Spinal cord (tissue), 10 donors: ENCODE results near the gene KCNJ14. TPM values are rescaled to one million over a fixed set of nuclear protein-coding genes. Genes with fewer than 3 reads are reported as not detected.
A peak's percentile ranks its signal among the peaks of the same experiment; 100 is the strongest.

Experiments used
- DNase-seq, 6 donors: peaks; one replicate each; pipeline versions ENCODE4 v3.0.0 to v3.0.0-alpha.2; 2013 to 2015; ENCODE audit warnings: low spot score in 6 of 6, low read depth in 4 of 6
- H3K27ac ChIP-seq: one replicate; pipeline ENCODE4 v1.5.1; 2013; ENCODE audit warnings: low read depth, low read length, control low read depth
- H3K27me3 ChIP-seq: one replicate; pipeline ENCODE4 v1.6.1; 2013; ENCODE audit warnings: low read length; ENCODE audit not compliant: control insufficient read depth, insufficient read depth
- H3K36me3 ChIP-seq: one replicate; pipeline ENCODE4 v1.6.1; 2013; ENCODE audit warnings: low read length; ENCODE audit not compliant: control insufficient read depth, insufficient read depth
- H3K4me1 ChIP-seq: one replicate; pipeline ENCODE4 v1.6.1; 2013; ENCODE audit warnings: low read length; ENCODE audit not compliant: control insufficient read depth, insufficient read depth
- H3K4me3 ChIP-seq: one replicate; pipeline ENCODE4 v1.5.1; 2013; ENCODE audit warnings: low read depth, low read length, control low read depth
- H3K9me3 ChIP-seq: one replicate; pipeline ENCODE4 v1.6.1; 2013; ENCODE audit warnings: low read length; ENCODE audit not compliant: control insufficient read depth, insufficient read depth
- WGBS: methylation state at CpG from one replicate; pipeline ENCODE4 v1.1.5; 2013; ENCODE audit warnings: missing lambda C conversion rate; ENCODE audit not compliant: insufficient coverage; 5-methylcytosine and 5-hydroxymethylcytosine counted together
- polyA plus RNA-seq, 2 donors: library from polyadenylated mRNA; unstranded; fragments of 120-200 nt; gene quantifications; one replicate each; pipeline ENCODE4 v1.2.1, GENCODE V29; 2013; ENCODE audit not compliant: insufficient read length in 2 of 2
- total RNA-seq, 2 donors: library from RNA; depleted of rRNA in 1 of 2; stranded (reverse); fragments of 120-200 nt in 1 of 2; fragments of >200 nt in 1 of 2; gene quantifications; one replicate each; pipeline versions ENCODE4 v1.2.3 to v1.2.4, GENCODE V29; 2013 to 2014
- donor health status: healthy.

The KCNJ14 gene
- total and polyA plus RNA-seq, 4 donors = 0.61 to 2.1 (median 1.3) TPM

DNA sequence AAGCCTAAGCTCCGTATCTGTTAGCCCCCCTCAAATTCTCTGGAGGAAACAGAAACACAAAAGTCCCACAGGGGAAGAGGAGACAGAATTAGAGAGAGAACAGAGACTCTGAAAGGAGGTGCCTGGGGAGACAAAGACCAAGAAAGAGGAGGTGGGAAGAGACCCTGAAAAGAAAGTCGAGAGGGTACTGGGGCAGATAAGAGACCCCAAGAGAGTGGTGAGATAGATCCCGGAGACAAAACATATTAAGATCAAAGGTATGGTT, 10.5 kb upstream of the KCNJ14 start:
- Histone ChIP-seq H3K36me3 (peaks cover 37% of the 10 kb centered on the region), H3K4me1 (peaks cover 25% of the 10 kb centered on the region), H3K27me3 (peaks cover 11% of the 10 kb centered on the region), H3K4me3 (peak overlapping the region; percentile 96), H3K9me3 (no peaks in the 10 kb centered on the region), H3K27ac (peak overlapping the region; percentile 98)
- peak in 4 of 6 donors; percentile 13 to 83 (median 36) for DNase-seq
- WGBS = 20% methylated on average over 1 of the region's 3 CpGs

DNA sequence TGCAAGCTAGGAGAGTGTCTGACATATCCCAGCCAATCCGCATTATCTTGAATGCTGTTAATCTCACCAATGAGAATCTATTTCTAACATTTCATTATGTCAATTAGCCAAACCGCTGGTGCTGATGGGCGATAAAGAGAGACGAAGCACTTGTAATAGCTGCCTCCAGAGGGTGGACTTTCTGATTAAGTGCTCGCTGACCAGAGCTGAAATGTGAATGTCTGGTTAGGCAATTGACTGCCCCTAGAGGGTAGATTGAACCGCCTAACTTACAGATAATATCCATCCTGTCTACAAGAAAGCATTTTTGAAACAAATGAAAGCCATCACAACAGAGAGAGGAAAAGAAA, 10.1 kb upstream of the KCNJ14 start:
- Histone ChIP-seq H3K36me3 (peaks cover 41% of the 10 kb centered on the region), H3K4me1 (peaks cover 25% of the 10 kb centered on the region), H3K9me3 (no peaks in the 10 kb centered on the region), H3K27ac (peak overlapping the region; percentile 98), H3K4me3 (peak overlapping the region; percentile 96), H3K27me3 (peaks cover 11% of the 10 kb centered on the region)
- DNase-seq = peak in 4 of 6 donors; percentile 68 to 97 (median 72)
- 20% methylated on average over 1 of the region's 6 CpGs for WGBS

DNA sequence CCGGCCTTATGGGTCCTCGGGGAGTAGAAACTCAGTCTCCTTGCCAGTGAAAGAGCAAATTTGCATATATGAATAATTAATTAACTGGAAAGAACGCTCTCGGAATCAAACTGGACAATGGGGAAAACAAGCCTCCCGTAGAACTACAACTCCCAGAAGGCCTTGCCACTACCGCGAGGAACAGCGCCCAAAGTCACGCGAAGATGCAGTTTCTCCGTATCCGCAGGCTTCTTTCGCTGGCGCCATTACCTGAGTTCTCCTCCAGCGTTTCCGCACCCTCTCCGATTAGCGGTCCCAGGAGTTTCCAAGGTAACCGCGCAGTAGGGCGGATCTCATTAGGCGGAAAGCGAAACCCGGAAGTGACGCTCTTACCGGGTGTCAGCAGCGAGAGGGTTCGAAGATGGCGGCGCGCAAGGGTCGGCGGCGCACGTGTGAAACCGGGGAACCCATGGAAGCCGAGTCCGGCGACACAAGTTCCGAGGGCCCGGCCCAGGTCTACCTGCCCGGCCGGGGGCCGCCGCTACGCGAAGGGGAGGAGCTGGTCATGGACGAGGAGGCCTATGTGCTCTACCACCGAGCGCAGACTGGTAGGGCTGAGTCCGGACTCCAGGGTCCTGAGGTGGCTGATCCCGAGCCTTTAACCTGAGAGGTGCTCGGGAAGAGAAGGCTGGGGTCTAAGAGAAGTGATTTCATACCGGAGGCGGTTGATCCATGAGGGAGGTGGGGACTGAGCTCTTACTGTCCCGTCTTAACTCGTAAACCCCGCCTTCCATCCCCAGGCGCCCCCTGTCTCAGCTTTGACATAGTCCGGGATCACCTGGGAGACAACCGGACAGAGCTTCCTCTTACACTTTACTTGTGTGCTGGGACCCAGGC, 9.5 kb upstream of the KCNJ14 start, which contains the start of gene GRWD1:
Gene GRWD1 (plus strand): TSS at position 378 of the 876 bp plus-strand sequence. CDS start 23 bp downstream, at position 401.
- H3K4me1 ChIP-seq = peaks cover 25% of the 10 kb centered on the region
- H3K9me3 ChIP-seq = no peaks in the 10 kb centered on the region
- peak within 1 kb of the TSS; percentile 96 for H3K4me3 ChIP-seq
- peak; percentile 91 to 99 (median 96) for DNase-seq
- H3K27me3 ChIP-seq = peaks cover 11% of the 10 kb centered on the region
- under 1% methylated on average over 58 of the region's 61 CpGs for WGBS
- peak within 1 kb of the TSS; percentile 98 for H3K27ac ChIP-seq
- peaks cover 47% of the 10 kb centered on the region for H3K36me3 ChIP-seq

DNA sequence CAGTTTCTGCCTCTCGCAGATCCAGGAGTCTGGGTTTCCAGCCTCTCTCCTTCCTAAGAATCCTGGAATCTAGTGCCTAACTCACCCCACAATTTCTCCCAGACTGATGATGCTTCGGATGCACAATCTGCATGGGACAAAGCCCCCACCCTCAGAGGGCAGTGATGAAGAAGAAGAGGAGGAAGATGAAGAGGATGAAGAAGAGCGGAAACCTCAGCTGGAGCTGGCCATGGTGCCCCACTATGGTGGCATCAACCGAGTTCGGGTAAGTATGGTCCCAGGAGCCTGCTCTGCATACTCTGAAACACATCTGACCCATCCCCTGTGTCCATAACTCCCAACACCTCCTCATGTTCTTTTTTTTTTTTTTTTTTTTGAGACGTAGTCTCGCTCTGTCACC, 8.8 kb upstream of the KCNJ14 start:
- 68% methylated on average over 2 of the region's 7 CpGs for WGBS
- H3K36me3 ChIP-seq = peaks cover 52% of the 10 kb centered on the region
- H3K4me1 ChIP-seq = peaks cover 25% of the 10 kb centered on the region
- no peaks in the 10 kb centered on the region for H3K9me3 ChIP-seq
- H3K27me3 ChIP-seq = peaks cover 8% of the 10 kb centered on the region
- H3K27ac ChIP-seq = peak overlapping the region; percentile 98
- no peak for DNase-seq
- peak overlapping the region; percentile 96 for H3K4me3 ChIP-seq

DNA sequence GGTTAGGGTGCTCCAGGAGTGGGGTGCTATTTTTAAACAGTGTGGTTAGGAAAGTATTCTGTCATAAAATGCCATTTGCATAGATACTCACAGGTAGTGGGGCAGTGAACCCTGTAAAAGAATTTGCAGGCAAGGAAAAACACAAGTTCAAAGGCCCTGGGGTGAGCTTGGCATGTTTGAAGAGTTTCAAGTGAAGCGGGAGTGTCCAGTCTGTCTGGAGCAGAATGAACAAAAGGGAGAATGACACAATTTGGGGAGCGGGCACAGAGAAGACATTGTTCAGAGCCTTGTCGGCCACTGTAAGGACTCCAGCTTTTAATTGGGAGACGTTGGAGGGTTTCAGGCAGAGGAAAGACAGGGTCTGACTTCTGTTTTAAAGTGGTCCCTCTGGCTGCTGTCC, 6.8 kb upstream of the KCNJ14 start:
- no peaks in the 10 kb centered on the region for H3K9me3 ChIP-seq
- no peak overlapping the region for H3K4me3 ChIP-seq
- no peak for DNase-seq
- WGBS = 82% methylated on average over 4 of the region's 4 CpGs
- no peak overlapping the region for H3K27ac ChIP-seq
- peaks cover 64% of the 10 kb centered on the region for H3K36me3 ChIP-seq
- H3K4me1 ChIP-seq = peaks cover 27% of the 10 kb centered on the region
- peaks cover 2% of the 10 kb centered on the region for H3K27me3 ChIP-seq

DNA sequence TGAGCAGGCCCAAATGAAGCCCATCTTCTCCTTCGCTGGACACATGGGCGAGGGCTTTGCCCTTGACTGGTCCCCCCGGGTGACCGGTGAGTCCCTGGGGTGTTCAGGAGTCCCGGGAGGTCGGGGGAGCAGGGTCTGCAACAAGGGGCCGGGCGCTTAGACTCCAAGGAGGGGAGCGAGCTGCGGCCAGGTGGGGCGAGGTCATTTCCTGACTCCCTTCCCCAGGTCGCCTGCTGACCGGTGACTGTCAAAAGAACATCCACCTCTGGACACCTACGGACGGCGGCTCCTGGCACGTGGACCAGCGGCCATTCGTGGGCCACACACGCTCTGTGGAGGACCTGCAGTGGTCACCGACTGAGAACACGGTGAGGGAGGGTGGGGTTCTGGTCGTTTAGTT, 4.9 kb upstream of the KCNJ14 start:
- Histone ChIP-seq H3K27me3 (no peaks in the 10 kb centered on the region), H3K4me3 (no peak overlapping the region), H3K27ac (no peak overlapping the region), H3K4me1 (peaks cover 15% of the 10 kb centered on the region), H3K36me3 (peaks cover 83% of the 10 kb centered on the region), H3K9me3 (no peaks in the 10 kb centered on the region)
- 96% methylated on average over 23 of the region's 23 CpGs for WGBS
- DNase-seq = no peak

DNA sequence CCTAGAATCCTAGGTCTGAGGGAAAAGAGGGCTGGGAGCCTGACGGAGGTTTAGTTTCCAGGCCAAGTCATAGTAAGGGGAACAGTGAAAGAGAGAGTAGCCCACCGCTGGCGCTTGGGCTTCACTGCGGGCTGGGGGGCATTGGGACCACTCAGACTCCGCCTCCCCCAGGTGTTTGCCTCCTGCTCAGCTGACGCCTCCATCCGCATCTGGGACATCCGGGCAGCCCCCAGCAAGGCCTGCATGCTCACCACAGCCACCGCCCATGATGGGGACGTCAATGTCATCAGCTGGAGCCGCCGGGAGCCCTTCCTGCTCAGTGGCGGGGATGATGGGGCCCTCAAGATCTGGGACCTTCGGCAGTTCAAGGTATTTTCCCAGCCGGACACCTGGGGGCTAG, 4.5 kb upstream of the KCNJ14 start:
- H3K4me1 ChIP-seq = peaks cover 15% of the 10 kb centered on the region
- no peak overlapping the region for H3K27ac ChIP-seq
- H3K4me3 ChIP-seq = no peak overlapping the region
- no peaks in the 10 kb centered on the region for H3K27me3 ChIP-seq
- peaks cover 87% of the 10 kb centered on the region for H3K36me3 ChIP-seq
- no peaks in the 10 kb centered on the region for H3K9me3 ChIP-seq
- DNase-seq = no peak
- WGBS = 97% methylated on average over 13 of the region's 15 CpGs

DNA sequence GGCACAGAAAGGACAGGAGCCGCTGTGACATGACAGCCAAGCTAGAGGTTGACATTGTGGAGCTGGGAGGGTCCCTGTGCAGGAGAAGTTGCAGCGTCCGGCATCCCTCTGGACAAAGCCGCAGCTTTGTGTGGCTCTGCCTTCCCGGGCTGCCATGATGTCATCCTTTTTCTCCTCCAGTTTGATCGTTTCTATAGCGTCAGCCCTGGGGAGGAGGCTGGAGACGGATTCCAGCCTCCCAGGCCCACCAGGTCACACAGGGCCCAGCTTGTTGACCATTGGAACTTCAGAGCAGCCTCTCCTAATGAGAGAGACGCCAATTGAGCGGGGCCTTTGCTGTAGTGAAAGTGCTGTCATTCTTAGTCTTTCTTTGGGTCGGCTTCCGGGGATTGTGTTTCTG, 3.8 kb upstream of the KCNJ14 start:
- no peak overlapping the region for H3K27ac ChIP-seq
- peaks cover 8% of the 10 kb centered on the region for H3K4me1 ChIP-seq
- WGBS = 82% methylated on average over 10 of the region's 12 CpGs
- DNase-seq = no peak
- H3K27me3 ChIP-seq = no peaks in the 10 kb centered on the region
- no peak overlapping the region for H3K4me3 ChIP-seq
- peaks cover 95% of the 10 kb centered on the region for H3K36me3 ChIP-seq
- H3K9me3 ChIP-seq = no peaks in the 10 kb centered on the region

DNA sequence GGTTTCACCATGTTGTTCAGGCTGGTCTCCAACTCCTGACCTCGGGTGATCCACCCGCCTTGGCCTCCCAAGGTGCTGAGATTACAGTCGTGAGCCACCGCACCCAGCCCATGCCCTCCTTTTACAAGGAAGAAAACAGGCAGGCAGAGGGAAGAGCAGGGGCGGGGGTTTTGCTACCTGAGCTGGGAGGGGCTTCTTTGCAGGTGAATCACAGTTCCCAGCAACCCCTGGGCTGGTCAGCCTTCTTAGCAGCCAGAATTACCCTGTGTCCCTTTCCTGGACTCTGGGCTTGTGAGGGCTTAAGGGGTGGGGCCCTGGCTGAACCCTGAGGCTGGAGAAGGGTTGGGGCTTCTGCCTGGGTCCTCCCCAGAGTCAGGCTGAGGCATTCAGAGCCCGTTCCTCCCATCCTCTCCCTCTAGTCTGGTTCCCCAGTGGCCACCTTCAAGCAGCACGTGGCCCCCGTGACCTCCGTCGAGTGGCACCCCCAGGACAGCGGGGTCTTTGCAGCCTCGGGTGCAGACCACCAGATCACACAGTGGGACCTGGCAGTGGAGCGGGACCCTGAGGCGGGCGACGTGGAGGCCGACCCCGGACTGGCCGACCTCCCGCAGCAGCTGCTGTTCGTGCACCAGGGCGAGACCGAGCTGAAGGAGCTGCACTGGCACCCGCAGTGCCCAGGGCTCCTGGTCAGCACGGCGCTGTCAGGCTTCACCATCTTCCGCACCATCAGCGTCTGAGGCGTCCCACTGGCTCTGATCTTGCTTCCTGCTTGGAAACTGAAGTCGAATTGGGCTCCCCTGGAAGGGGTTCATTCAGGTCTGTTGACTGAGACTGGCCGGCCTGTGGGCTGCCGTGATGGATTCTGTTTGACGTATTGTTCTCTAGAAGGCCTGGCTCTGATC, 2.8 kb upstream of the KCNJ14 start:
- DNase-seq = no peak
- H3K27me3 ChIP-seq = no peaks in the 10 kb centered on the region
- peaks cover 95% of the 10 kb centered on the region for H3K36me3 ChIP-seq
- H3K27ac ChIP-seq = no peak overlapping the region
- peaks cover 7% of the 10 kb centered on the region for H3K4me1 ChIP-seq
- H3K9me3 ChIP-seq = no peaks in the 10 kb centered on the region
- H3K4me3 ChIP-seq = no peak overlapping the region
- 84% methylated on average over 31 of the region's 33 CpGs for WGBS
